IPS DF 4.7 (cell line): ENCODE data around the gene RPUSD4.
"Not testable (repeated sequence)": the region's sequence is repeated elsewhere in the genome, so short reads cannot be mapped to it uniquely, and the experiment has no call there.

Experiments
- DNase-seq: peaks from one replicate; pipeline ENCODE4 v3.0.0-alpha.2; 2013; ENCODE audit warnings: low spot score; ENCODE audit errors: extremely low read depth

RPUSD4 gene

DNA sequence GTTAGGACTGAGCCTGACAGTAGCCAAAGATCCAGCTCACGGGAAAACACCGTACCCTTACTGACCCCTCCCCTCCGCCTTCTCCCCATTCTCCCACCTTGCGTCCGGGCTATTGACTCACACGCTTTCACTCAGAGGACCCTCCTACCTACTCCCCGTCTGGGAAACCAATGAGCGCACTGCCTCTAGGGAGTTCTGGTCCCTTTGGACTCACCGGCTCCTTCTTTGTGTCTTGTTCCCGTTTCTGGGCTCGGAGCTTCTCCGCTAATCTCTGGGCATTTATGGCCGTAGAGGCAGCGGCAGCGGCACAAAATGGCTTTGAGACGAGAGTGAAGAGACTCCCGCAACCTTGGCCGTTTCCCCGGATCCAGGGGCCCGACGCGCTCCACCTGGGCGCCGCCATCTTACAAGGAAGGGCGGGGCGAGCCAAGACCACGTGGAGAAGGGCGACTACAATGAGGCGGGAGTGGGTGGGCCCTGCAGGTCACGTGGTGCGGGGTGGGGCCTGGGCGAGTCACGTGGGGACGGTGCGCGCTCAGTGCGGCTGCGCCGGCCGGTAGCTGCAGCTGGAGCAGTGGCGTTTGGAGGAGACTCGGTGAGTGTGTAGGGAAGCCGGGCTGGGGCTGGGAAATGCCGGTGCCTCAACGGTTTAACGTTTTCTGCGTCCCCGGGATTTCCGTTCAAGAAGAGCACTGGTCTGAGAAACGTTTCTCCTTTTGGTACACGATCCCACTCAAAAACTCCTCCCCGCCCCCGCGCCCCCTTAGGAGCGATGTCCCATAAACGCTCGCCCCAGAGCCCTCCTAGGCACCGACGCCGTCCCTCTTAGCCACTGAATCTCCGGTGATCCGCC, at the start of gene RPUSD4, which contains the start of gene FAM118B:
Gene RPUSD4 (minus strand): TSS at position 415 of the 853 bp plus-strand sequence. CDS start 12 bp downstream, at position 403.
Gene FAM118B (plus strand): TSS at position 547 of the 853 bp plus-strand sequence. CDS start 23,220 bp downstream, outside the sequence.
- DNase-seq, result peak; percentile 68

DNA sequence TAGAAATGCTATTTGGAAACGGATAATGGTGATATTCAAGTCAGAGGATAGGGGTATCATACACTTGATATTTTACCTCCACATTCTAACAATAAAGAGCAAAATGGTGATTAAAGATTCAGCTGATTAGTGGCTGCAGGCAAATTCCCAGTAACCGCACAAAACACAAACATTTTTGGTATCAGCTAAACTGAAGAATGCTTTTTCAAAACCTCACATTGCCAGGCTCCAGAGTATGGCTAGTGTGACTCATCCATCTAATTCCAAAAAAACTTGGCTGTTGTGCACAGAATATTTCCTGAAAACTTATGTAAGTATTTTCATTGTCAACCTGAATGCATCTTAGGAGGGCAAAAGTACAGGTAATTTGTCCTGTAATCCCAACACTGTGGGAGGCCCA, 46.3 kb upstream of the RPUSD4 start:
- no peak for DNase-seq

DNA sequence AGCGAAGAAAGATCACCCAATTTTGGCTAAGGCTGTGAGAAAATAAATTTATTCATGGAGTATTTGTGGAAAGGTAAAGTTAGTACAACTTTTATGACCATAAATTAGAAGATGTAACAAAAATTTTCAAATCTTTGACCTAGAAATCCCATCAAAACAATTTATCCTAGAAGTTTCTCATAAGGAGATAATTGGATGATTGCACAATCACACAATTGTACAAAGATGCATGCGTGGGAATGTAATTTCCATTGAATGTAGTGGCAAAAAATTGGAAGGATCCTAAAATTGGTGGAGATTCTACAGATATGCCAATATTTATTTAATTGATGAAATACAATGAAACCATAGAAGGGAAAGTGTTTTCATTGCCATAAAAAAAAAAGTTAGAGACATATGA, 45.7 kb upstream of the RPUSD4 start:
- DNase-seq, result no peak

DNA sequence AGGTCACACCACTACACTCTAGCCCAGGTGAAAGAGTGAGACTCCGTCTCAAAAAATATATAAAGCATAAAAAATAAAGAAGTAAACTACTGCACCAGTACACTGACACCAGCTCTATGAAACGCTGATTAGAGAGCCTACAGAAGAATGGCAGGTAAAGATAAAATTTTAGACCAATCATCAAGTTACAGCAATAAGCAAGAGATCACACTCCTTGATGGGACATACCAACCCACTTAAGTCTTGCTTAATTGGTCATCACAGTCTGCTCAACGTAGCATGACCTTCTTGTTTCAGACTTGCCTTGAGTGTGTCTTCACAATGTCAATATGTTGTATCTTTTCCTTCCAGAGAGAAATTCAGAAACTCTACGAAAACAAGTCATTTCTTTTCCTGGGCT, 44.8 kb upstream of the RPUSD4 start:
- DNase-seq, result no peak

DNA sequence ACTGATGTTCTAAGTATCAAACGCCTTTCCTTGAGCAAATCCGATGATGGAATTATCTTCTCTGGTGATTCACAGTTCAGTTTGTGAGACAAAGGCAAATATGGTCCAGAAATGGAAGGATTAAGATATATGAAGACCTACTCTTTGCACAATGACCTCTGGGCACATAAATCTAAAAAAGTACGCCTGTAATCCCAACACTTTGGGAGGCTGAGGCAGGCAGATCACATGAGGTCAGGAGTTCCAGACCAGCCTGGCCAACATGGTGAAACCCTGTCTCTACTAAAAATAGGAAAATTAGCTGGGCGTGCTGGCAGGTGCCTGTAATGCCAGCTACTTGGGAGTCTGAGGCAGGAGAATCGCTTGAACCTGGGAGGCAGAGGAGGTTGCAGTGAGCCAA, 44.1 kb upstream of the RPUSD4 start:
- DNase-seq, result not testable (repeated sequence)

GRCh38 chr11:126254819-126255218, 43.4 kb upstream of the RPUSD4 start:
- no peak for DNase-seq

GRCh38 chr11:126253265-126253664, 41.8 kb upstream of the RPUSD4 start:
- no peak for DNase-seq

DNA sequence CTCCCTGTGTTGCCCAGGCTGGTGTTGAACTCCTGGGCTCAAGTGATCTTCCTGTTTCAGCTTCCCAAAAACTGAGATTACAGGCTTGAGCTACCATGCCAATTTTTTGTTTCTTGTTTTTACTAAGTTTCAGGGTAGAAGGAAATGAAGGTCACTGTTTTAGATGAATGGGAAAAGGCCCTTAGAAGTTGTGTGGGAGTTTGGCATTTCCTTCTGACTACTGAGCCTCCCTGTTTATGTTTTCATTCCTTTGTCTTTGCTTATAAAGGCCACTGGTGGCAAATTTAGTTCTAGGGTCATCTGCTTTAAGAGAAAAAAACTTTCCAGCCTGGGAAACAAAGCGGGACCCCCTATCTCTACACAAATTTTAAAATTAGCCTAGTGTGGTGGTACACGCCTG, 35.2 kb upstream of the RPUSD4 start:
- DNase-seq, result no peak

- no peak for DNase-seq
These were observed 21.9 kb upstream of the RPUSD4 start for GRCh38 chr11:126233391-126233790.

GRCh38 chr11:126232683-126233082, 21.2 kb upstream of the RPUSD4 start:
- DNase-seq, result no peak

- DNase-seq, result no peak
These were observed 20.4 kb upstream of the RPUSD4 start for GRCh38 chr11:126231725-126232459.

GRCh38 chr11:126229858-126230540, 18.5 kb upstream of the RPUSD4 start:
- DNase-seq, result no peak

DNA sequence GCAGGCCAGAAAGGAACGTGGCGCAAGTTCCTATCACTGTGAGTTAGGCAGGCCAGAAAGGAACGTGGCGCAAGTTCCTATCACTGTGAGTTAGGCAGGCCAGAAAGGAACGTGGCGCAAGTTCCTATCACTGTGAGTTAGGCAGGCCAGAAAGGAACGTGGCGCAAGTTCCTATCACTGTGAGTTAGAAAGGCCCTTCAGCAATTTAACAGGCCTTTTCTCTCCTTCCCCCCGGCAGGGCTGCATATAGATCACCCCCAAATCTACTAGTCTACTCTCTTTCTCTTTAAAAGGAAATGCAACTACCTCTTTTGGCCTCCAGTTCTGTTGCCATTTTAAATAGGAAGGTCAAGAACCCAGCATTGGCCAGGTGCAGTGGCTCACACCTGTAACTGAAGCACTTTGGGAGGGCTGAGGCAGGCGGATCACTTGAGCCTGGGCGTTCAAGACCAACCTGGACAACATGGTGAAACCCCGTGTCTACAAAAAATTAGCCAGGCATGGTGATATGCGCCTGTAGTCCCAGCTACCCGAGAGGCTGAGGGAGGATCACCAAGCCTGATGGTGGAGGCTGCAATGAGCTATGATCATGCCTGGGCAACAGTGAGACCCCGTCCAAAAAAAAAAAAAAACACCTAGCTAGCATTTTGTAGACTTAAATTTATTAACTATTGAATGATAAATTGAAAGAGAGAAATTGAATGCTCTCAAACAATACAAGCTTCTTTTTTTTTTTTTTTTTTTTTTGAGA, 15.1 kb upstream of the RPUSD4 start:
- no peak for DNase-seq

- no peak for DNase-seq
These were observed 13.8 kb upstream of the RPUSD4 start for GRCh38 chr11:126225295-126225665.

GRCh38 chr11:126224647-126225294, 13.3 kb upstream of the RPUSD4 start:
- no peak for DNase-seq

GRCh38 chr11:126219547-126219946, 8.1 kb upstream of the RPUSD4 start:
- no peak for DNase-seq

GRCh38 chr11:126217491-126217890, 6.0 kb upstream of the RPUSD4 start:
- DNase-seq, result no peak

- no peak for DNase-seq
These were observed 5.3 kb upstream of the RPUSD4 start for GRCh38 chr11:126216526-126217305.

DNA sequence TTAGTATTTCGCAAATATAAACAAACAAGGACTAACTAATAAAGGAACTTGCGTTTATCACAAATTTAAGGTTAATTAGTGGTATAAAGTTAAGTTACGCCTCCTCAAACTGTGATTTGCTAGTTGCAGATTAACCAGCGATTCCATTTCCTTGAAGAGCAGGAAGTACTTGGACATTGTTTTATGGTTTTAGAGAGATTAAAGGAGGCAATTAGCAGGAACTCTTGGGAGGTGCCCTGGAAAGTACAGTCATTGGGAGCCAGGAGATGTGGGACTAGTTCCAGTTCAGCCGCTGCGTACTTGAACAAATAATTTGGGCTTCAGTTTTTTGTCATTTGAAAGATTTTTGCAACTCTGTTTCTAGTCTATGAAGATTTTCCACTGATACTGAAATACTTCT, 3.4 kb upstream of the RPUSD4 start:
- no peak for DNase-seq

GRCh38 chr11:126214441-126214840, 3.0 kb upstream of the RPUSD4 start:
- DNase-seq, result no peak
